ENCODE results near the gene RAB27A.
A peak's percentile ranks its signal among the peaks of the same experiment; 100 is the strongest.

GRCh38 chr15:55168350-55168974 lies 121.2 kb downstream of the RAB27A start:
- TF ChIP-seq REST (IDR thresholded peaks at IDR 0.05; ENCODE audit: low read depth) (no peak), RAD21 (IDR thresholded peaks at IDR 0.05; ENCODE audit: low read depth) (peak; percentile 72), CEBPB (IDR thresholded peaks at IDR 0.05) (no peak)
